T-helper 2 cell treated with Interferon-gamma antibody and Interleukin-4, amounts not matched to agents 5 μg/mL and 100 μg/mL, for 36 hours (primary cell): ENCODE measurements around the gene INTS6L.
"Not testable (repeated sequence)": the region's sequence is repeated elsewhere in the genome, so short reads cannot be mapped to it uniquely, and the experiment has no call there.

Experiments used
- DNase-seq: peaks from one replicate; pipeline ENCODE4 v3.0.0; 2021; ENCODE audit warnings: low spot score
- H3K27ac Mint-ChIP-seq: one replicate; pipeline ENCODE4 v1.8.0; 2021; ENCODE audit warnings: mild to moderate bottlenecking, mixed read lengths
- H3K27me3 Mint-ChIP-seq: one replicate; pipeline ENCODE4 v1.8.0; 2021; ENCODE audit warnings: low read depth, mixed read lengths
- H3K36me3 Mint-ChIP-seq: one replicate; pipeline ENCODE4 v1.8.0; 2021; ENCODE audit warnings: low read depth, mixed read lengths
- H3K4me1 Mint-ChIP-seq: one replicate; pipeline ENCODE4 v1.8.0; 2021; ENCODE audit warnings: low read depth, mixed read lengths
- H3K4me3 Mint-ChIP-seq: one replicate; pipeline ENCODE4 v1.8.0; 2022; ENCODE audit warnings: mild to moderate bottlenecking, moderate library complexity, mixed read lengths
- H3K9me3 Mint-ChIP-seq: one replicate; pipeline ENCODE4 v1.8.0; 2021; ENCODE audit warnings: mixed read lengths

Gene INTS6L

DNA sequence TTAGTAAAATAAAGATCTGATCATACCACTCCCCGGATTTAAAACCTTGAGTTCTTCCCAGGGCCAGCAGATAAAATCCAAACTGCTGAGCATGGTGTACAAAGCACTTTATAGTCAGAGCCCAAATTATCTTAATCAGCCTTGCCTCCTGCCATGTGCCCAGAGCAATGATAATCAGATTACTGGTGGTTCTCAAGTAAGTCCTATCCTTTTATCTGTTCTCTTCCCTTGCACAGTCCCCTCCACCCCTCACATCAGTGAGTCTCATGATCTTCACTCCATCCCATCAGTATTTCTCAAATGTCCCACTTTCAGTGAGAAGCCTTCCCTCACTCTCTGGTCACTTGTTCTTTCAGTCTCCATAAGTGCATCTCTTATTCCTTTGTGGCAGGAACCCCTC, 22.7 kb downstream of the INTS6L start:
- H3K36me3 Mint-ChIP-seq: peaks cover 14% of the 10 kb centered on the region
- no peaks in the 10 kb centered on the region for H3K9me3 Mint-ChIP-seq
- no peak overlapping the region for H3K4me3 Mint-ChIP-seq
- H3K27ac Mint-ChIP-seq: no peak overlapping the region
- no peak for DNase-seq
- H3K4me1 Mint-ChIP-seq: peaks cover 29% of the 10 kb centered on the region
- no peaks in the 10 kb centered on the region for H3K27me3 Mint-ChIP-seq

DNA sequence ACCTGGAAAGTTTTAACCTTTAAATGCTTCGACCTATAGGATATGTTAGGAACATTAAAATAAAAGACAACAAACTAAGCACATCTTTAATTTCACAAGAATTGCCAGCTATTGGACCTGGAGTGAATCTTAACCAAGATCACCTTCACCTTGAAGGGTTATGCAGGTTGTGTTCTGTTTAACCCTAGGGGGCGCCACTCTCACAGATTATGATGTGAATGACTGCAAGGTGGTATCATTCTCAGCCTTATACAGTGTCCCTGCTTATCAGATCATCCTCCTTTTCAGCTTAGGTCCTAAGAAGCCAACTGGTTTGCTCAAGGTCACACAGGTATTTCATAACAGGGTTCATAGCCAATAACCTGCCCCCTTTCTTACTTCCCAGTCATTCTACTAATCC, 23.5 kb downstream of the INTS6L start:
- Mint-ChIP-seq H3K27ac (no peak overlapping the region), H3K4me3 (no peak overlapping the region), H3K27me3 (no peaks in the 10 kb centered on the region), H3K4me1 (peaks cover 27% of the 10 kb centered on the region), H3K9me3 (no peaks in the 10 kb centered on the region), H3K36me3 (peaks cover 12% of the 10 kb centered on the region)
- DNase-seq: peak; percentile 15

- no peaks in the 10 kb centered on the region for H3K9me3 Mint-ChIP-seq
- H3K27ac Mint-ChIP-seq: peak overlapping the region; percentile 75
- peak overlapping the region; percentile 37 for H3K4me3 Mint-ChIP-seq
- H3K4me1 Mint-ChIP-seq: peaks cover 25% of the 10 kb centered on the region
- DNase-seq: no peak
- peaks cover 15% of the 10 kb centered on the region for H3K36me3 Mint-ChIP-seq
- H3K27me3 Mint-ChIP-seq: no peaks in the 10 kb centered on the region
Measured at GRCh38 chrX:135544338-135544948, 24.0 kb downstream of the INTS6L start.

- DNase-seq: no peak
- Mint-ChIP-seq H3K36me3 (peaks cover 33% of the 10 kb centered on the region), H3K27me3 (no peaks in the 10 kb centered on the region), H3K4me3 (no peak overlapping the region), H3K4me1 (peaks cover 20% of the 10 kb centered on the region), H3K9me3 (no peaks in the 10 kb centered on the region), H3K27ac (no peak overlapping the region)
Measured at GRCh38 chrX:135547767-135548166, 27.3 kb downstream of the INTS6L start.

GRCh38 chrX:135549519-135549918, 29.1 kb downstream of the INTS6L start:
- Mint-ChIP-seq H3K27ac (no peak overlapping the region), H3K4me3 (no peak overlapping the region), H3K9me3 (no peaks in the 10 kb centered on the region), H3K4me1 (peaks cover 3% of the 10 kb centered on the region), H3K36me3 (peaks cover 33% of the 10 kb centered on the region), H3K27me3 (no peaks in the 10 kb centered on the region)
- no peak for DNase-seq

DNA sequence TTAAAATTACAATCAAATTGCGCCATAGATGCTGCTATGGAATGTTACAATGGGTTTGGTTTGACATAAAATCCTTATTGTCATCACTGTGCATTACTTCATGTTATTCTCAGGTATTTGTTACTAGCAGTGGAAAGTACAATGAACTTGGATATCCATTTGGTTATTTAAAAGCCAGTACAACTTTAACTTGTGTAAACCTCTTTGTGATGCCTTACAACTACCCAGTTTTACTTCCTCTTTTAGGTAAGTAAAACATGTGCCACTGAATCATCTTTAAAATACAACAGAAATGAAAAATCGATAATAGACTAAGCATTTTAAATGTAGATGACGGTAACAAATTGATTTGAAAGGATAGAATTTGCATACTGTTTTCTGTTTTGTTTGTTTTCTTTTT, 35.6 kb downstream of the INTS6L start:
- H3K27ac Mint-ChIP-seq: no peak overlapping the region
- no peaks in the 10 kb centered on the region for H3K4me1 Mint-ChIP-seq
- no peak overlapping the region for H3K4me3 Mint-ChIP-seq
- H3K27me3 Mint-ChIP-seq: no peaks in the 10 kb centered on the region
- no peak for DNase-seq
- H3K9me3 Mint-ChIP-seq: no peaks in the 10 kb centered on the region
- H3K36me3 Mint-ChIP-seq: peaks cover 34% of the 10 kb centered on the region

- H3K36me3 Mint-ChIP-seq: peaks cover 32% of the 10 kb centered on the region
- H3K27me3 Mint-ChIP-seq: no peaks in the 10 kb centered on the region
- H3K4me1 Mint-ChIP-seq: no peaks in the 10 kb centered on the region
- H3K4me3 Mint-ChIP-seq: no peak overlapping the region
- no peaks in the 10 kb centered on the region for H3K9me3 Mint-ChIP-seq
- DNase-seq: no peak
- no peak overlapping the region for H3K27ac Mint-ChIP-seq
Measured at GRCh38 chrX:135557344-135557743, 36.9 kb downstream of the INTS6L start.

- Mint-ChIP-seq H3K4me1 (no peaks in the 10 kb centered on the region), H3K27ac (no peak overlapping the region), H3K9me3 (no peaks in the 10 kb centered on the region), H3K27me3 (no peaks in the 10 kb centered on the region), H3K4me3 (no peak overlapping the region), H3K36me3 (peaks cover 32% of the 10 kb centered on the region)
- no peak for DNase-seq
Measured at GRCh38 chrX:135572436-135572835, 52.0 kb downstream of the INTS6L start.

GRCh38 chrX:135581496-135581895, 61.0 kb downstream of the INTS6L start:
- H3K4me1 Mint-ChIP-seq: no peaks in the 10 kb centered on the region
- peaks cover 26% of the 10 kb centered on the region for H3K36me3 Mint-ChIP-seq
- no peaks in the 10 kb centered on the region for H3K27me3 Mint-ChIP-seq
- H3K9me3 Mint-ChIP-seq: no peaks in the 10 kb centered on the region
- DNase-seq: no peak
- H3K27ac Mint-ChIP-seq: no peak overlapping the region
- H3K4me3 Mint-ChIP-seq: no peak overlapping the region

DNA sequence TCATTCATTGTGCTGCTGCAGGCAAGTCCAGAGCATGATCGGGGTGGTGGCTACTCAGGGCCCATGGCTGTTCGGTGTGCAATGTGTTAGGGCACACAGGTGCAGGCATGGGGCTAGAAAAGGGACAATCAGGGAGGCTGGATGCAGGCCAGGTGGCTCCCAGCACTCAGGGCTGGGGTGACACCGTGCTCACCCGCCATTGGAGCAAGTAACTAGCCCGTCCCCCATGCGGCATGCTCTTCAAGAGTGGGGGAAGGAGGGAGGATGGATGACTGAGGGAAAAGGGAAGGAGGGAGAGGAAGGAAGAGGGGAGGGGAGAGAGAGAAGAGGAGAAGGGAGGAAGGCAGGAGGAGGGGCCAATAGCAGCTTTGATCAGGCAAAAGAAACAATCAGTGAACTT, 64.7 kb downstream of the INTS6L start:
- H3K27me3 Mint-ChIP-seq: peaks cover 7% of the 10 kb centered on the region
- H3K4me3 Mint-ChIP-seq: no peak overlapping the region
- DNase-seq: no peak
- no peaks in the 10 kb centered on the region for H3K9me3 Mint-ChIP-seq
- no peaks in the 10 kb centered on the region for H3K4me1 Mint-ChIP-seq
- H3K36me3 Mint-ChIP-seq: peaks cover 8% of the 10 kb centered on the region
- H3K27ac Mint-ChIP-seq: no peak overlapping the region

DNA sequence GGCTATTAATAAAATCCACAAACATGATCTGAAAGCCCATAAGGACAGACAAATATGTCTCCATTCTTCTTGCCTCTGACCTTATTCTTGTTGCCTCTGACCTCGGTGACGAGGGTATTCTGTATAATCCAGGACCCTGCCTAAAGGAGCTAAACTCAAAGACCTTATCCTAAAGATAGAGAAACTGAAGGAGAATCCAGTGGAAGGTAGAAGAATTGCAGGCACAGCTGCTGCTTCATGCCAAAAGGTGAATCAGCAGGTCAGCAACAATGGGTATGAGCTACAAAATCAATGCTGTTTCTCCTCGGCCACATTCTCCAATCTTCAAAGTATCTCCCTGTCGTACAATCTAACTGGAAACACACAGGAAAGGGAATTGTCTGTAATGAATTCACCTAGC, 71.4 kb downstream of the INTS6L start:
- no peak for DNase-seq
- H3K27ac Mint-ChIP-seq: no peak overlapping the region
- H3K4me3 Mint-ChIP-seq: no peak overlapping the region
- H3K9me3 Mint-ChIP-seq: no peaks in the 10 kb centered on the region
- peaks cover 26% of the 10 kb centered on the region for H3K27me3 Mint-ChIP-seq
- H3K4me1 Mint-ChIP-seq: no peaks in the 10 kb centered on the region
- no peaks in the 10 kb centered on the region for H3K36me3 Mint-ChIP-seq

DNA sequence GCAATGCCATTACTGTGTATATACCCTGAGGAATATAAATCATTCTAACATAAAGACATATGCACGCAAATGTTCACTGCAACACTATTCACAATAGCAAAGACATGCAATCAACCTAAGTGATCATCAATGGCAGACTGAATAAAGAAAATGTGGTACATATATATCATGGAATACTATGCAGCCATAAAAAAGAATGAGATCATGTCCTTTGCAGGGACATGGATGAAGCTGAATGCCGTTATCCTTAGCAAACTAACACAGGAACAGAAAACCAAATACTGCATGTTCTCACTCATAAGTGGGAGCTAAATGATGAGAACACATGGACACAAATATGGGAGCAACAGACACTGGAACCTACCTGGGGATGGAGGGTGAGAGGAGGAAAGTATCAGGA, 73.6 kb downstream of the INTS6L start:
- H3K9me3 Mint-ChIP-seq, H3K4me3 Mint-ChIP-seq, DNase-seq, H3K27ac Mint-ChIP-seq, H3K4me1 Mint-ChIP-seq, H3K36me3 Mint-ChIP-seq: not testable (repeated sequence)
- H3K27me3 Mint-ChIP-seq: peaks cover 21% of the 10 kb centered on the region

DNA sequence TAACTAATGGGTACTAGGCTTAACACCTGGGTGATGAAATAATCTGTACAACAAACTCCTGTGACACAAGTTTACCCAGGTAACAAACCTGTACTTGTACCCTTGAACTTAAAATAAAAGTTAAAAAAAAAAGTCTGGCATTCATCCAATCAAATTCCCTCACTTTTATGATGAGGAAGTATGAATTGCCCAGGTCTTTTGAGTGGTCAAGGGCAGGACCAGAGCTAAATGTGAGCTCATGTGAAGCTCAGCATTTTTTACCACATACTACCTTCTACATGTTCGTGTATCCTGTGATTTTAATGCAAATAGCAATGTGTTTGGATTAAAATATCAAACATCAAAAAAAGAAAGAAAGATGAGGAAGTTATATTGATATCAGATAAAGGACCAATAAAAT, 74.0 kb downstream of the INTS6L start:
- not testable (repeated sequence) for H3K36me3 Mint-ChIP-seq, H3K4me1 Mint-ChIP-seq, H3K9me3 Mint-ChIP-seq, DNase-seq, H3K27ac Mint-ChIP-seq, H3K4me3 Mint-ChIP-seq
- H3K27me3 Mint-ChIP-seq: peaks cover 21% of the 10 kb centered on the region

DNA sequence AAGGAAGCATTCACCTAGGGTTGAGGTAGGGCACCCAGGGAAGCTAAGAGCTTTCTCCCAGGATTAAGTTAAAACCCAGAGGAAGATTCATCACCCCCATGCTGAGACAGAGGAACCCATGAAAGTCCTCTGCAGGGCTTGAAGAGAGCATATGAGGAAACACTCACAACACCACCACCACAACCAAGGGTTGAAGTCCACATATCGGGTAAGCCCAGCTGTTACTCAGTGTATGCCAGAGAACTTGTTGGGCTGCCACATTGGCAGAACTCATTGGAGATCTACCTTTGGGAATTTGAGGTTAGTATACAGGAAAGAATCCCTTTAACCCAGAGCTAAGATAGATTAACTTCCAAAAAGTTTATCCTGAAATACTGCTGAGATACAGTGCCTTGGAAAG, 75.1 kb downstream of the INTS6L start:
- Mint-ChIP-seq H3K4me1 (no peaks in the 10 kb centered on the region), H3K27me3 (peaks cover 15% of the 10 kb centered on the region), H3K9me3 (no peaks in the 10 kb centered on the region), H3K36me3 (no peaks in the 10 kb centered on the region), H3K4me3 (no peak overlapping the region), H3K27ac (no peak overlapping the region)
- no peak for DNase-seq

DNA sequence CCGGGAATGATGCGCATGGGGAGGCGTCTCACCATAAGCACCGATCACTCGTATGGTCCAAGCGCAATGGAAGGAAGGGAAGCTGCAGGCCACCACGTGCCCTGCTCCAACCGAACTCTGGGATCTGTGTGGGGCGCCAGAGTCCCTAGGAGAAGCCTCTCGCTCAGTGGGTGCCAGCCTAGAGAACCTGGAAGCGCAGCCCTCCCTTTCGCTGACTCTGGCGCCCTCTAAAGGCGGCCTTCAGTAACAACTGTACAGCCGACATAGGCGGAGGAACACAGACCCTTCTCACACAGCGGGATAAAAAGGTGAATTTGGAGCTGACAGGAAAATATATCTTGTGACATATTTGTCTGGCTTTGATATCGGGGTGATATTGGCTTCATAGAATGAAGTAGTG, 76.0 kb downstream of the INTS6L start:
- H3K4me1 Mint-ChIP-seq: no peaks in the 10 kb centered on the region
- H3K9me3 Mint-ChIP-seq: no peaks in the 10 kb centered on the region
- H3K27ac Mint-ChIP-seq: no peak overlapping the region
- H3K36me3 Mint-ChIP-seq: no peaks in the 10 kb centered on the region
- DNase-seq: peak; percentile 16
- peaks cover 13% of the 10 kb centered on the region for H3K27me3 Mint-ChIP-seq
- no peak overlapping the region for H3K4me3 Mint-ChIP-seq
